A172 (cell line): ENCODE data around the gene TCF12. TPM values are rescaled to one million over a fixed set of nuclear protein-coding genes. Genes with fewer than 3 reads are reported as not detected.
"Not testable (repeated sequence)": the region's sequence is repeated elsewhere in the genome, so short reads cannot be mapped to it uniquely, and the experiment has no call there.

ENCODE experiments used
- DNase-seq: peaks from one replicate; pipeline ENCODE4 v3.0.0-alpha.2; 2015; ENCODE audit warnings: low spot score
- total RNA-seq: library from RNA; depleted of rRNA; stranded (reverse); fragments of >200 nt; shearing (Covaris generic); gene quantifications from 2 replicates; pipeline ENCODE4 v1.2.3, GENCODE V29; 2014

TCF12 gene
- total RNA-seq, 1 experiment from 2014 or later = 133 TPM

- DNase-seq = no peak
These were observed 29.7 kb downstream of the TCF12 start for GRCh38 chr15:56948000-56948763.

GRCh38 chr15:56948764-56949101 lies 30.3 kb downstream of the TCF12 start:
- DNase-seq = no peak

- no peak for DNase-seq
These were observed 32.5 kb downstream of the TCF12 start for GRCh38 chr15:56950979-56951378.

GRCh38 chr15:56953790-56954189 lies 35.3 kb downstream of the TCF12 start:
- no peak for DNase-seq

- not testable (repeated sequence) for DNase-seq
These were observed 36.6 kb downstream of the TCF12 start for GRCh38 chr15:56955011-56955410.

GRCh38 chr15:56956538-56956937 lies 38.1 kb downstream of the TCF12 start:
- DNase-seq = no peak

GRCh38 chr15:56957812-56958406 lies 39.5 kb downstream of the TCF12 start:
- no peak for DNase-seq

- DNase-seq = no peak
These were observed 40.8 kb downstream of the TCF12 start for GRCh38 chr15:56959318-56959648.

- DNase-seq = no peak
These were observed 41.7 kb downstream of the TCF12 start for GRCh38 chr15:56960116-56960515.

- no peak for DNase-seq
These were observed 44.7 kb downstream of the TCF12 start for GRCh38 chr15:56963126-56963525.

- DNase-seq = no peak
These were observed 45.3 kb downstream of the TCF12 start for GRCh38 chr15:56963710-56964109.

GRCh38 chr15:56964182-56964581 lies 45.7 kb downstream of the TCF12 start:
- DNase-seq = no peak

GRCh38 chr15:56965231-56966013 lies 47.0 kb downstream of the TCF12 start:
- DNase-seq = no peak

- no peak for DNase-seq
These were observed 48.9 kb downstream of the TCF12 start for GRCh38 chr15:56967336-56967735.

GRCh38 chr15:56968256-56968655 lies 49.8 kb downstream of the TCF12 start:
- DNase-seq = no peak

GRCh38 chr15:56968821-56969220 lies 50.4 kb downstream of the TCF12 start:
- DNase-seq = no peak

- no peak for DNase-seq
These were observed 50.9 kb downstream of the TCF12 start for GRCh38 chr15:56969265-56969895.

GRCh38 chr15:56971571-56971970 lies 53.1 kb downstream of the TCF12 start:
- DNase-seq = no peak

GRCh38 chr15:56972016-56972415 lies 53.6 kb downstream of the TCF12 start:
- no peak for DNase-seq

- DNase-seq = no peak
These were observed 54.0 kb downstream of the TCF12 start for GRCh38 chr15:56972426-56972825.

- no peak for DNase-seq
These were observed 55.0 kb downstream of the TCF12 start for GRCh38 chr15:56973463-56973862.

GRCh38 chr15:56977232-56977631 lies 58.8 kb downstream of the TCF12 start:
- no peak for DNase-seq
